ENCODE measurements around the gene FAM171A2.

Gene FAM171A2

GRCh38 chr17:44354582-44355561 lies 8.8 kb downstream of the FAM171A2 start:
- TF ChIP-seq CTCF (IDR thresholded peaks at IDR 0.05; ENCODE audit: low read depth, low read length) = peak; percentile 28
- DNase-seq (ENCODE audit: low read depth, low spot score) = no peak
- no peak overlapping the region for H3K4me3 ChIP-seq (ENCODE audit: low read depth, low read length)
- in situ Hi-C loops (cut with HindIII; ENCODE audit: low sequenced_read_pairs) = no loop called here

- DNase-seq (ENCODE audit: low read depth, low spot score) = no peak
Measured at GRCh38 chr17:44353672-44354331, 9.9 kb downstream of the FAM171A2 start.

GRCh38 chr17:44352828-44353671 lies 10.6 kb downstream of the FAM171A2 start:
- in situ Hi-C loops (cut with HindIII; ENCODE audit: low sequenced_read_pairs) = no loop called here
- DNase-seq (ENCODE audit: low read depth, low spot score) = no peak
- TF ChIP-seq CTCF (IDR thresholded peaks at IDR 0.05; ENCODE audit: low read depth, low read length) = no peak

More at GRCh38 chr17:44353672-44354331, 9.9 kb downstream of the FAM171A2 start:
- in situ Hi-C loops (cut with HindIII; ENCODE audit: low sequenced_read_pairs) = no loop called here
- no peak for TF ChIP-seq CTCF (IDR thresholded peaks at IDR 0.05; ENCODE audit: low read depth, low read length)
- H3K4me3 ChIP-seq (ENCODE audit: low read depth, low read length) = no peak overlapping the region

GRCh38 chr17:44351961-44352827 lies 11.5 kb downstream of the FAM171A2 start:
- no peak for DNase-seq (ENCODE audit: low read depth, low spot score)
- no peak for TF ChIP-seq CTCF (IDR thresholded peaks at IDR 0.05; ENCODE audit: low read depth, low read length)
- H3K4me3 ChIP-seq (ENCODE audit: low read depth, low read length) = no peak overlapping the region
- in situ Hi-C loops (cut with HindIII; ENCODE audit: low sequenced_read_pairs) = no loop called here

More at GRCh38 chr17:44352828-44353671, 10.6 kb downstream of the FAM171A2 start:
- no peak overlapping the region for H3K4me3 ChIP-seq (ENCODE audit: low read depth, low read length)

- no peak for TF ChIP-seq CTCF (IDR thresholded peaks at IDR 0.05; ENCODE audit: low read depth, low read length)
- in situ Hi-C loops (cut with HindIII; ENCODE audit: low sequenced_read_pairs) = no loop called here
- DNase-seq (ENCODE audit: low read depth, low spot score) = no peak
- no peak overlapping the region for H3K4me3 ChIP-seq (ENCODE audit: low read depth, low read length)
Measured at GRCh38 chr17:44351464-44351863, 12.2 kb downstream of the FAM171A2 start.

Data from astrocyte of the spinal cord (primary cell).